H9 (cell line): Measurements from ENCODE around the gene YLPM1. TPM values are rescaled to one million over a fixed set of nuclear protein-coding genes. Genes with fewer than 3 reads are reported as not detected.

ENCODE experiments used
- DNase-seq: peaks from one replicate; pipeline ENCODE4 v3.0.0-alpha.2; 2017
- H2AFZ ChIP-seq: one replicate; pipeline ENCODE4 v1.6.1; 2013; ENCODE audit warnings: mild to moderate bottlenecking, low read length, control low read depth, moderate library complexity
- H2AK5ac ChIP-seq: 2 replicates; pipeline ENCODE4 v1.6.1; 2013; ENCODE audit warnings: low read length, control low read depth, mixed read lengths; ENCODE audit not compliant: insufficient read length
- H2BK120ac ChIP-seq: one replicate; pipeline ENCODE4 v1.6.1; 2013; ENCODE audit warnings: low read depth, mild to moderate bottlenecking, low read length, control low read depth, inconsistent platforms; ENCODE audit not compliant: poor library complexity, severe bottlenecking
- H2BK12ac ChIP-seq: 2 replicates; pipeline ENCODE4 v1.6.1; 2013; ENCODE audit warnings: low read length, control low read depth, mixed read lengths, low read depth; ENCODE audit not compliant: insufficient read length
- H2BK15ac ChIP-seq: 2 replicates; pipeline ENCODE4 v1.6.1; 2013; ENCODE audit warnings: low read depth, low read length, control low read depth
- H2BK20ac ChIP-seq: one replicate; pipeline ENCODE4 v1.6.1; 2013; ENCODE audit warnings: low read depth, mild to moderate bottlenecking, low read length, control low read depth, inconsistent platforms; ENCODE audit not compliant: poor library complexity, severe bottlenecking
- H2BK5ac ChIP-seq: 2 replicates; pipeline ENCODE4 v1.6.1; 2013; ENCODE audit warnings: low read length, control low read depth, mixed read lengths; ENCODE audit not compliant: insufficient read length
- H3K14ac ChIP-seq: 2 replicates; pipeline ENCODE4 v1.6.1; 2013; ENCODE audit warnings: low read length, control low read depth; ENCODE audit not compliant: insufficient read depth
- H3K18ac ChIP-seq: 2 replicates; pipeline ENCODE4 v1.6.1; 2013; ENCODE audit warnings: low read depth, mild to moderate bottlenecking, mixed read lengths, low read length, control low read depth; ENCODE audit not compliant: insufficient read length
- H3K23ac ChIP-seq: 2 replicates; pipeline ENCODE4 v1.6.1; 2013; ENCODE audit warnings: low read length, control low read depth, mixed read lengths, low read depth; ENCODE audit not compliant: insufficient read length
- H3K23me2 ChIP-seq: 2 replicates; pipeline ENCODE4 v1.6.1; 2013; ENCODE audit warnings: low read depth, mild to moderate bottlenecking, mixed read lengths, low read length, control low read depth; ENCODE audit not compliant: insufficient read length, poor library complexity, severe bottlenecking
- H3K27ac ChIP-seq: 2 replicates; pipeline ENCODE4 v1.5.1; 2013; ENCODE audit warnings: low read length, control low read depth, mixed read lengths, low read depth; ENCODE audit not compliant: insufficient read length
- H3K27me3 ChIP-seq: 2 replicates; pipeline ENCODE4 v1.6.1; 2013; ENCODE audit warnings: low read length, control low read depth, inconsistent platforms; ENCODE audit not compliant: insufficient read depth
- H3K4ac ChIP-seq: 2 replicates; pipeline ENCODE4 v1.6.1; 2013; ENCODE audit warnings: low read depth, mild to moderate bottlenecking, control low read depth, inconsistent platforms, low read length, moderate library complexity
- H3K4me1 ChIP-seq: 2 replicates; pipeline ENCODE4 v1.6.1; 2013; ENCODE audit warnings: low read length, control low read depth, inconsistent platforms; ENCODE audit not compliant: insufficient read depth
- H3K4me2 ChIP-seq: 2 replicates; pipeline ENCODE4 v1.6.1; 2013; ENCODE audit warnings: low read length, control low read depth, mixed read lengths; ENCODE audit not compliant: insufficient read length, insufficient read depth
- H3K56ac ChIP-seq: 2 replicates; pipeline ENCODE4 v1.6.1; 2013; ENCODE audit warnings: low read depth, mild to moderate bottlenecking, mixed read lengths, low read length, control low read depth; ENCODE audit not compliant: insufficient read length
- H3K79me1 ChIP-seq: 2 replicates; pipeline ENCODE4 v1.6.1; 2013; ENCODE audit warnings: low read depth, mild to moderate bottlenecking, moderate library complexity, low read length, control low read depth, inconsistent platforms; ENCODE audit not compliant: insufficient read depth, poor library complexity, severe bottlenecking
- H3K79me2 ChIP-seq: 2 replicates; pipeline ENCODE4 v1.6.1; 2013; ENCODE audit warnings: low read length, control low read depth, inconsistent platforms; ENCODE audit not compliant: insufficient read depth
- H3K9ac ChIP-seq: 2 replicates; pipeline ENCODE4 v1.6.1; 2013; ENCODE audit warnings: low read length, control low read depth, mixed read lengths; ENCODE audit not compliant: insufficient read length; ENCODE audit errors: extremely low read depth
- H3K9me3 ChIP-seq: one replicate; pipeline ENCODE4 v1.6.1; 2013; ENCODE audit warnings: low read depth, low read length, inconsistent platforms; ENCODE audit not compliant: control insufficient read depth
- H3T11ph ChIP-seq: one replicate; pipeline ENCODE4 v1.6.1; 2013; ENCODE audit warnings: mild to moderate bottlenecking, low read length, control low read depth, inconsistent platforms
- H4K20me1 ChIP-seq: one replicate; pipeline ENCODE4 v1.6.1; 2013; ENCODE audit not compliant: control insufficient read depth, insufficient read length, insufficient read depth
- H4K5ac ChIP-seq: 2 replicates; pipeline ENCODE4 v1.6.1; 2013; ENCODE audit warnings: low read depth, mild to moderate bottlenecking, mixed read lengths, low read length, control low read depth; ENCODE audit not compliant: insufficient read length
- H4K8ac ChIP-seq: replicated peaks from 2 replicates; pipeline ENCODE4 v1.6.1; 2013; ENCODE audit warnings: low read length, control low read depth, mixed read lengths, low read depth; ENCODE audit not compliant: insufficient read length
- H4K91ac ChIP-seq: 2 replicates; pipeline ENCODE4 v1.6.1; 2013; ENCODE audit warnings: low read depth, mild to moderate bottlenecking, moderate library complexity, mixed read lengths, low read length, control low read depth; ENCODE audit not compliant: insufficient read length
- H3K27ac Mint-ChIP-seq, 3 experiments: 2 replicates in 2 of 3; 3 replicates in 1 of 3; pipeline ENCODE4 v1.8.0; 2020 to 2021; ENCODE audit warnings: mixed read lengths in 3 of 3, mild to moderate bottlenecking in 1 of 3, moderate library complexity in 1 of 3
- H3K27me3 Mint-ChIP-seq: 2 replicates; pipeline ENCODE4 v1.8.0; 2021; ENCODE audit warnings: low read depth, mild to moderate bottlenecking, moderate library complexity, mixed read lengths
- H3K36me3 Mint-ChIP-seq, 3 experiments: 2 replicates in 2 of 3; 3 replicates in 1 of 3; pipeline ENCODE4 v1.8.0; 2020 to 2021; ENCODE audit warnings: low read depth in 3 of 3, mixed read lengths in 3 of 3; ENCODE audit not compliant: insufficient read depth in 1 of 3
- H3K4me1 Mint-ChIP-seq, 2 experiments: 2 replicates each; pipeline ENCODE4 v1.8.0; 2020; ENCODE audit warnings: mixed read lengths in 2 of 2
- H3K4me3 Mint-ChIP-seq, 2 experiments: 2 replicates in 1 of 2; 3 replicates in 1 of 2; pipeline ENCODE4 v1.8.0; 2020 to 2021; ENCODE audit warnings: mild to moderate bottlenecking in 2 of 2, mixed read lengths in 2 of 2, moderate library complexity in 1 of 2
- H3K9me3 Mint-ChIP-seq, 2 experiments: 2 replicates in 1 of 2; 3 replicates in 1 of 2; pipeline ENCODE4 v1.8.0; 2020; ENCODE audit warnings: mild to moderate bottlenecking in 2 of 2, mixed read lengths in 2 of 2, moderate library complexity in 1 of 2
- CTCF ChIP-seq: fragments of 200-600 bp; sonication (generic); conservative IDR thresholded peaks from 3 replicates; pipeline ENCODE4 v1.8.0; 2021; ENCODE audit warnings: antibody characterized with exemption, mild to moderate bottlenecking
- WGBS: extraction: QIAGEN DNeasy Blood & Tissue Kit; methylation state at CpG from one replicate; pipeline ENCODE4 v1.1.7; 2013; ENCODE audit warnings: missing lambda C conversion rate, low lambda C conversion rate, mixed read lengths; ENCODE audit not compliant: insufficient read length; ENCODE audit errors: extremely low coverage; 5-methylcytosine and 5-hydroxymethylcytosine counted together
- total RNA-seq: library from RNA; stranded (reverse); gene quantifications from 2 replicates; pipeline ENCODE4 v1.2.1, GENCODE V29; 2021

The YLPM1 gene
- total RNA-seq, 1 experiment from 2014 or later, result 82.2 TPM

GRCh38 chr14:74859757-74860552 is 96.8 kb downstream of the YLPM1 start:
- H3K79me2 ChIP-seq, result no peaks in the 10 kb centered on the region
- Mint-ChIP-seq H3K27me3 (peaks cover 3% of the 10 kb centered on the region; the same call in 1 of the 2 replicates), H3K4me3 (no peak overlapping the region), H3K36me3 (no peaks in the 10 kb centered on the region), H3K27ac (no peak overlapping the region), H3K4me1 (peaks cover 0 to 3% of the 10 kb centered on the region in 2 experiments; a peak in 1 of 4 replicates), H3K9me3 (no peaks in the 10 kb centered on the region)
- no peak overlapping the region for H3K4me2 ChIP-seq
- H3K4me1 ChIP-seq, result no peaks in the 10 kb centered on the region
- no peaks in the 10 kb centered on the region for H3K23me2 ChIP-seq
- no peak overlapping the region for H2BK15ac ChIP-seq
- H3K14ac ChIP-seq, result no peak overlapping the region
- H3K18ac ChIP-seq, result no peak overlapping the region
- no peak overlapping the region for H3K23ac ChIP-seq
- WGBS, result no CpG with 5 or more reads among the region's 10 CpGs
- H2BK20ac ChIP-seq, result no peak overlapping the region
- no peaks in the 10 kb centered on the region for H3K9me3 ChIP-seq
- H3K27me3 ChIP-seq, result no peaks in the 10 kb centered on the region
- H2AK5ac ChIP-seq, result no peak overlapping the region
- no peak overlapping the region for H4K8ac ChIP-seq
- no peak overlapping the region for H3K4ac ChIP-seq
- no peak overlapping the region for H2AFZ ChIP-seq
- no peak for DNase-seq
- H4K20me1 ChIP-seq, result no peaks in the 10 kb centered on the region
- H4K91ac ChIP-seq, result no peak overlapping the region
- H3K9ac ChIP-seq, result no peak overlapping the region
- no peak overlapping the region for H4K5ac ChIP-seq
- no peak overlapping the region for H3K56ac ChIP-seq
- no peak overlapping the region for H2BK120ac ChIP-seq
- H2BK5ac ChIP-seq, result no peak overlapping the region
- H3T11ph ChIP-seq, result no peak overlapping the region
- no peaks in the 10 kb centered on the region for H3K79me1 ChIP-seq
- H3K27ac ChIP-seq, result no peak overlapping the region
- no peak overlapping the region for H2BK12ac ChIP-seq
- no peak for TF ChIP-seq CTCF
